Measurements from ENCODE around the gene ST6GAL1.

DNA sequence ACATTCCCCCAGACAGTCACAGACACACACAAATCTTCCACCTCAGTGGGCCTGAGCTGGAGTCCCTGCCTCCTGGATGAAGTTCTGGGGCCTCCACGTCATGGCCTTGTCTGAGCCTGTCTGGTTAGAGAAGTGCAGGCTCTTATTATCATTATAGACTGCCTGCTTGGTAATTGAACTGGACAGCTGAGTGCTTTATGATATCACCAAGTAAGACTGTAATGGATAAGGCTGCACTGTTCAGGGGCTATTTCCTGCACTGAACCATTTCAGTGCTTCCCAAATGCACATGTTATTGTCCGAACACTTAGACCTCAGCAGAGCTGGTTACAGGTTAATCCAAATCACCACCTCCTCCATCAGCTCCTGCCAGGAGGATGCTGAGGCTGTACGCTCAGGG lies 8.7 kb upstream of the ST6GAL1 start:
- TF ChIP-seq, protein P1, sequence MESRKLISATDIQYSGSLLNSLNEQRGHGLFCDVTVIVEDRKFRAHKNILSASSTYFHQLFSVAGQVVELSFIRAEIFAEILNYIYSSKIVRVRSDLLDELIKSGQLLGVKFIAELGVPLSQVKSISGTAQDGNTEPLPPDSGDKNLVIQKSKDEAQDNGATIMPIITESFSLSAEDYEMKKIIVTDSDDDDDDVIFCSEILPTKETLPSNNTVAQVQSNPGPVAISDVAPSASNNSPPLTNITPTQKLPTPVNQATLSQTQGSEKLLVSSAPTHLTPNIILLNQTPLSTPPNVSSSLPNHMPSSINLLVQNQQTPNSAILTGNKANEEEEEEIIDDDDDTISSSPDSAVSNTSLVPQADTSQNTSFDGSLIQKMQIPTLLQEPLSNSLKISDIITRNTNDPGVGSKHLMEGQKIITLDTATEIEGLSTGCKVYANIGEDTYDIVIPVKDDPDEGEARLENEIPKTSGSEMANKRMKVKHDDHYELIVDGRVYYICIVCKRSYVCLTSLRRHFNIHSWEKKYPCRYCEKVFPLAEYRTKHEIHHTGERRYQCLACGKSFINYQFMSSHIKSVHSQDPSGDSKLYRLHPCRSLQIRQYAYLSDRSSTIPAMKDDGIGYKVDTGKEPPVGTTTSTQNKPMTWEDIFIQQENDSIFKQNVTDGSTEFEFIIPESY (IDR thresholded peaks at IDR 0.05) = no peak
- TF ChIP-seq POLR2A (IDR thresholded peaks at IDR 0.05; ENCODE audit: low read depth, low read length) = no peak
- no peak for TF ChIP-seq POLR2AphosphoS5 (IDR thresholded peaks at IDR 0.05; ENCODE audit: low read length)
- no peak for TF ChIP-seq ZNF687 (IDR thresholded peaks at IDR 0.05)
- no peak for TF ChIP-seq MXI1 (IDR thresholded peaks at IDR 0.05; ENCODE audit: low read depth, low read length)
- no peak for TF ChIP-seq ETV6 (conservative IDR thresholded peaks at IDR 0.05 in 1 of 2, IDR thresholded peaks at IDR 0.05 in 1 of 2; ENCODE audit: borderline replicate concordance in 1 of 2, low read depth in 1 of 2)
- TF ChIP-seq CTCF (IDR thresholded peaks at IDR 0.05 in 2 of 3, conservative IDR thresholded peaks at IDR 0.05 in 1 of 3; ENCODE audit: control insufficient read depth in 2 of 3, extremely low read depth in 1 of 3, insufficient read depth in 1 of 3, low read depth in 3 of 3, low read length in 3 of 3) = no peak

All from GM12878 (cell line).